Vagina (tissue), 2 donors: ENCODE measurements around the gene FLRT1. TPM values are rescaled to one million over a fixed set of nuclear protein-coding genes. Genes with fewer than 3 reads are reported as not detected.

Experiments used
- DNase-seq, 2 donors: peaks; one replicate each; pipeline ENCODE4 v3.0.0-alpha.2; 2017; ENCODE audit errors: extremely low spot score in 2 of 2
- H3K27ac ChIP-seq: fragments of 200-600 bp; sonication (generic); one replicate; pipeline ENCODE4 v1.5.1; 2019
- H3K27me3 ChIP-seq: fragments of 200-600 bp; sonication (generic); one replicate; pipeline ENCODE4 v1.5.1; 2019
- H3K36me3 ChIP-seq, 2 donors: fragments of 200-600 bp; sonication (generic); one replicate each; pipeline ENCODE4 v1.5.1; 2017 to 2019
- H3K4me1 ChIP-seq: fragments of 200-600 bp; sonication (generic); one replicate; pipeline ENCODE4 v1.5.1; 2019
- H3K4me3 ChIP-seq, 2 donors: fragments of 200-600 bp; sonication (generic); 1 replicate in 1 of 2; 2 replicates in 1 of 2; pipeline ENCODE4 v1.5.1; 2016 to 2019
- H3K9me3 ChIP-seq: fragments of 200-600 bp; sonication (generic); one replicate; pipeline ENCODE4 v1.5.1; 2019
- POLR2A ChIP-seq, 2 donors: fragments of 450-650 bp; IDR thresholded peaks; one replicate each; pipeline ENCODE4 v1.6.1; 2017; ENCODE audit warnings: antibody characterized with exemption in 2 of 2, mild to moderate bottlenecking in 2 of 2, moderate library complexity in 2 of 2
- POLR2AphosphoS5 ChIP-seq, 2 donors: sonication (generic); formaldehyde crosslinking; IDR thresholded peaks; one replicate each; pipeline ENCODE4 v1.9.0; 2017; ENCODE audit warnings: antibody characterized with exemption in 2 of 2, mild to moderate bottlenecking in 2 of 2, low read depth in 1 of 2; ENCODE audit not compliant: insufficient read depth in 1 of 2
- intact Hi-C: fragments of 100-400 bp; cut with DNase I; formaldehyde crosslinking; loops from one replicate; pipeline ENCODE4 v1.15.1; 2023
- total RNA-seq: library from RNA; depleted of rRNA; stranded (reverse); fragments of >200 nt; gene quantifications from one replicate; pipeline ENCODE4 v1.2.3, GENCODE V29; 2016
- TF ChIP-seq, protein P1 (sequence below), 3 experiments: fragments of 450-650 bp in 2 of 3; fragments of 200-600 bp in 1 of 3; sonication (generic) in 1 of 3; IDR thresholded peaks; one replicate each; pipeline ENCODE4 v1.5.1; 2017 to 2019; ENCODE audit warnings: antibody characterized with exemption in 3 of 3, mild to moderate bottlenecking in 2 of 3, moderate library complexity in 2 of 3

FLRT1 gene
- total RNA-seq, 1 donor from 2014 or later = 0.49 TPM

DNA sequence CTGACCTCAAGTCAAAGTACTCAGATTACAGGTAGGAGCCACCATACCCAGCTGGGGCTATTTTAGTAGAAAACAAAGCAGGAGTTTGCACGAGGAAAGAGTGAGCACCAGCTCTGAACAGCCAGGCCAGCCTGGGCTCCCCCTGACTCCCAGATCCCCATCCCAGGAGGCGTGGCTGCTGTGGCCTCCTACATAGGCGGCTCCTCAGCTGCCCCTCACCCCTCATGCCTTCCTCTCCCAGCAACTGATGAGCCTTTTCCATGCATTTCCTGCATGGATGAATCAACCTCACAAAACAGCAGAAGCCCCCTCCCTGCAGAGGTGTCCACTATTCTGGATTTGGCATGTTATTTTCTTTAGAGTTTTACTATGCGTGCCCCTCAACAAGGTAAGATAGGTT lies 10.5 kb upstream of the FLRT1 start:
- H3K27ac ChIP-seq = no peak overlapping the region
- TF ChIP-seq, protein P1, sequence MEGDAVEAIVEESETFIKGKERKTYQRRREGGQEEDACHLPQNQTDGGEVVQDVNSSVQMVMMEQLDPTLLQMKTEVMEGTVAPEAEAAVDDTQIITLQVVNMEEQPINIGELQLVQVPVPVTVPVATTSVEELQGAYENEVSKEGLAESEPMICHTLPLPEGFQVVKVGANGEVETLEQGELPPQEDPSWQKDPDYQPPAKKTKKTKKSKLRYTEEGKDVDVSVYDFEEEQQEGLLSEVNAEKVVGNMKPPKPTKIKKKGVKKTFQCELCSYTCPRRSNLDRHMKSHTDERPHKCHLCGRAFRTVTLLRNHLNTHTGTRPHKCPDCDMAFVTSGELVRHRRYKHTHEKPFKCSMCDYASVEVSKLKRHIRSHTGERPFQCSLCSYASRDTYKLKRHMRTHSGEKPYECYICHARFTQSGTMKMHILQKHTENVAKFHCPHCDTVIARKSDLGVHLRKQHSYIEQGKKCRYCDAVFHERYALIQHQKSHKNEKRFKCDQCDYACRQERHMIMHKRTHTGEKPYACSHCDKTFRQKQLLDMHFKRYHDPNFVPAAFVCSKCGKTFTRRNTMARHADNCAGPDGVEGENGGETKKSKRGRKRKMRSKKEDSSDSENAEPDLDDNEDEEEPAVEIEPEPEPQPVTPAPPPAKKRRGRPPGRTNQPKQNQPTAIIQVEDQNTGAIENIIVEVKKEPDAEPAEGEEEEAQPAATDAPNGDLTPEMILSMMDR (IDR thresholded peaks at IDR 0.05) = no peak
- TF ChIP-seq POLR2A (IDR thresholded peaks at IDR 0.05) (no peak), POLR2AphosphoS5 (IDR thresholded peaks at IDR 0.05; ENCODE audit: insufficient read depth in 1 of 2, low read depth in 1 of 2) (no peak)
- intact Hi-C loops = no loop called here

DNA sequence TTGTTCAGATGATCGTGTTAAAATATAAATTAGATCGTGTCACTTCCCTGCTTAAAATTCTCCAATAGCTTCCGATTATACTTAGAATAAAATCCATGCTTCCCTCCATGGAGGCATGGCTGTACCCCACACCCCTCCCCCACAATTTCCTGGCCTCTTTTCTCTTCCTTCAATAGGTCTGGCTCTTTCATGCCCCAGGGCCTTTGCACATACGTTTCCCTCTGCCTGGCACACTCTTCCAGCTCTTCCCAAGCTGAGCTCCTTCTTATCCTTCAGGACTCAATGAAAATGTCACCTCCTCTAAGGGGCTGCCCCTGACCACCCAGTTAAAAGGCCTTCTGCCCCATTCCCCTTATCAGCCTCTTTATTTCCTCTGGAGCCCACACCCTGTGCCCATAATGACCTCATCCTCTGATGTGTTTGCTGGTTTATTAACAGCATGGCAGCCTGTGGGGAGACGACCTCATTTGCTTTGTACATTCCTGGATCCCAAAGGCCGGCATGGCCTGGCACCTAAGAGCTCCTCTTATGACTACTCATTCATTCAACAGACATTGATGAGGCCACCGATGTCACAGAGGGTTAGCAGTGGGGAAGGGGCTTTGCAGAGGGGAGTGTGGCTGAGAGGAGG lies 9.0 kb upstream of the FLRT1 start:
- Histone ChIP-seq H3K27me3 (no peaks in the 10 kb centered on the region), H3K36me3 (no peaks in the 10 kb centered on the region), H3K9me3 (no peaks in the 10 kb centered on the region), H3K27ac (no peak overlapping the region), H3K4me3 (no peak overlapping the region), H3K4me1 (peaks cover 20% of the 10 kb centered on the region)
- DNase-seq = no peak
- intact Hi-C loops = no loop called here
- no peak for TF ChIP-seq POLR2A (IDR thresholded peaks at IDR 0.05)
- TF ChIP-seq, protein P1 (IDR thresholded peaks at IDR 0.05) = no peak
- no peak for TF ChIP-seq POLR2AphosphoS5 (IDR thresholded peaks at IDR 0.05; ENCODE audit: insufficient read depth in 1 of 2, low read depth in 1 of 2)

More for the DNA sequence above, 10.5 kb upstream of the FLRT1 start:
- Histone ChIP-seq H3K4me3 (no peak overlapping the region), H3K4me1 (peaks cover 25% of the 10 kb centered on the region), H3K27me3 (no peaks in the 10 kb centered on the region), H3K36me3 (no peaks in the 10 kb centered on the region), H3K9me3 (no peaks in the 10 kb centered on the region)
- no peak for DNase-seq

DNA sequence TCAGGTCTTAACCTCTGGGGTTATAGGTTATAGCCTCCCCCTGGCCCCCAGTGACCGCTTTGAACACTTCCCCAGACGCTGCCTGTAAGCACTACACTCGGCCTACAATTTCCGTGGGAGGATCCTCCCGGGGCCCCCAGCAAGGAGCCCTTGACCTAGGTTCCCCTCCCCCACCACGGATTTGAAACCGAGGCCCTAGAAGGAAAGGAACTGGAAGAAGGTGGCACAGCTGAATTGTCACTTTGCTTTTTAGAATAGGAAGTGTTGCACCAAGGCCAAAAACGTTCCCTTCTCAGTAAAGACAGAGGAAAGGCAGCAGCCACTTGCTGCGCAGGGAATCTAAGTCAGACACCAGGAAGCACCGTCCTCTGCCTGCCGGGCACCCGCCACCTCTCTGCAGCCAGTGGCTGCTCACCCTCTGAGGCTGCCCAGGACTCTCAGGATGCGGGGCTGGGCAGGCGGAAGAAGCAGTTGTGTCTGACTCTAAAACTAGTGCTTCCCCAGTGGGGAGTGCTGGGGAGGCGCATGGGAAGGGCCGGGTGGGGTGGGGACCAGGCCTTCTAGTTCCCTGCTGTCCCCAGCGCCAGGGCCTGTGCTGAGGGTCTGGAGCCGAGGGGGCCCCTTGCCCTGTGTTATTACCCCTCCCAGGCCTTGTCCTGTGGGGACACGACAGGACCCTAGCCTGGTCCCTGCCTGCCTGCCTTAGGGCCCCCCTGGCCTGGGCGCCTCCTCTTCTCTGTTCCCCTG lies 7.9 kb upstream of the FLRT1 start:
- no peak overlapping the region for H3K4me3 ChIP-seq
- no peak overlapping the region for H3K27ac ChIP-seq
- intact Hi-C loops = no loop called here

DNA sequence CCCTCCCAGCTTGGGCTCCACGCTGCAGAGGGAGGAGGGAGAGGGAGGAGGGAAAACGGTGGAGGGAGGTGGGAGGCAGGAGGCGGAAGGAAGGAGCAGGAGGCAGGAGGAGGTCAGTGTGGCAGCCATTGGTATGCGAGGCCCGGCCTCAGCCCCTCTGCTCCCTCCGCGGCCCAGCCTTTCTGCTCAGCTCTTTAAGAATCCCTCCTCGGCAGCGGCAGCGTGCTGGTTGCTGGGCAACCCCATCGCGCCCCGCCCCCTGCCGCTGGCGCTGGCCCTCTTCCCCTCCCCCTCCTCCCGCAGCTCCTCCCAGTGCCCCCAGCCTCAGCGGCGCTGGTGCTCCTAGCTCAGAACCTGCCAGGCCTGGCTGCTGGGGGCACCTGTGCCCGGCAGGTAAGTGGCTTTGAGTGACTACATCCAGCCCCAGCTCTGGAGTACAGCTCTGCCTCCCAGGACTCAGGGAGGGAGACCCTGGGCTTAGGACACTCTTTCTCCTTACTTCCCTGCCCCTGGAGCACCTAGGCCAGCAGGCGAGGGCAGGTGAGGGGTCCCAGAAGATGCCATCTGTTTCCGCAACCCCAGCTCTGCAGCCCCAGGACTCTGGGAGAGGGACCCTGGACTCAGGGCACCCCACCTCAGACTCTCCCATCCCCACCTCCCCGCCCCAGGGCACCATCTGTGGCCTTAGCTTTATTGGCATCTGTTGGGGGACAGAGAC lies 7.2 kb upstream of the FLRT1 start:
- no peak for DNase-seq
- Histone ChIP-seq H3K4me3 (no peak overlapping the region), H3K27ac (no peak overlapping the region), H3K27me3 (no peaks in the 10 kb centered on the region), H3K4me1 (peaks cover 12% of the 10 kb centered on the region), H3K36me3 (no peaks in the 10 kb centered on the region), H3K9me3 (no peaks in the 10 kb centered on the region)
- intact Hi-C loops = no loop called here
- no peak for TF ChIP-seq POLR2A (IDR thresholded peaks at IDR 0.05)
- TF ChIP-seq, protein P1 (IDR thresholded peaks at IDR 0.05) = no peak
- TF ChIP-seq POLR2AphosphoS5 (IDR thresholded peaks at IDR 0.05; ENCODE audit: insufficient read depth in 1 of 2, low read depth in 1 of 2) = no peak

More for the DNA sequence above, 7.9 kb upstream of the FLRT1 start:
- no peaks in the 10 kb centered on the region for H3K9me3 ChIP-seq
- no peaks in the 10 kb centered on the region for H3K27me3 ChIP-seq
- no peaks in the 10 kb centered on the region for H3K36me3 ChIP-seq
- TF ChIP-seq, protein P1 (IDR thresholded peaks at IDR 0.05) = no peak
- TF ChIP-seq POLR2A (IDR thresholded peaks at IDR 0.05) (no peak), POLR2AphosphoS5 (IDR thresholded peaks at IDR 0.05; ENCODE audit: insufficient read depth in 1 of 2, low read depth in 1 of 2) (no peak)
- no peak for DNase-seq
- H3K4me1 ChIP-seq = peaks cover 12% of the 10 kb centered on the region
